A673 (cell line): ENCODE data around the gene CENPM. TPM values are rescaled to one million over a fixed set of nuclear protein-coding genes. Genes with fewer than 3 reads are reported as not detected.

Source experiments
- BruUV-seq: library from RNA; stranded (reverse); fragments of 400-500 nt; replicated peaks from 2 replicates; lab custom pipeline; 2021; lab: Mats Ljungman, UMichigan
- CTCF ChIA-PET: fragments of 300-600 bp; sonication (Branson Sonifier 250); formaldehyde crosslinking; loops from one replicate; lab custom pipeline; 2022; ENCODE audit warnings: antibody characterized with exemption; lab: Charles Lee
- POLR2A ChIA-PET: fragments of 300-600 bp; sonication (Branson Sonifier 250); formaldehyde crosslinking; loops from one replicate; lab custom pipeline; 2022; ENCODE audit warnings: antibody characterized with exemption; ENCODE audit not compliant: low non-redundant PET; lab: Charles Lee
- DNase-seq: peaks from one replicate; pipeline ENCODE4 v3.0.0-alpha.2; 2015; ENCODE audit warnings: low spot score
- H3K27ac ChIP-seq: fragments of 200-600 bp; sonication (generic); 2 replicates; pipeline ENCODE4 v1.5.1; 2016; ENCODE audit warnings: mixed run types, low read depth, mild to moderate bottlenecking, mixed read lengths, antibody characterized with exemption, low read length; ENCODE audit not compliant: poor library complexity, severe bottlenecking
- H3K27me3 ChIP-seq: fragments of 200-600 bp; sonication (generic); replicated peaks from 2 replicates; pipeline ENCODE4 v1.6.1; 2017; ENCODE audit warnings: mixed run types, low read depth, mild to moderate bottlenecking, mixed read lengths, antibody characterized with exemption, low read length; ENCODE audit not compliant: insufficient read depth, poor library complexity
- H3K36me3 ChIP-seq: fragments of 200-600 bp; sonication (generic); 2 replicates; pipeline ENCODE4 v1.6.1; 2016; ENCODE audit warnings: mixed run types, mild to moderate bottlenecking, mixed read lengths, antibody characterized with exemption, low read length; ENCODE audit not compliant: insufficient read depth, poor library complexity, severe bottlenecking
- H3K4me1 ChIP-seq: fragments of 200-600 bp; sonication (generic); 2 replicates; pipeline ENCODE4 v1.6.1; 2017; ENCODE audit warnings: mixed run types, mild to moderate bottlenecking, mixed read lengths, antibody characterized with exemption, low read length; ENCODE audit not compliant: insufficient read depth, poor library complexity, severe bottlenecking
- H3K4me3 ChIP-seq: fragments of 200-600 bp; sonication (generic); 2 replicates; pipeline ENCODE4 v1.5.1; 2016; ENCODE audit warnings: low read depth, mixed run types, mild to moderate bottlenecking, mixed read lengths, low read length; ENCODE audit not compliant: poor library complexity, severe bottlenecking
- H3K9me3 ChIP-seq: fragments of 200-600 bp; sonication (generic); 2 replicates; pipeline ENCODE4 v1.6.1; 2016; ENCODE audit warnings: mixed run types, low read depth, mild to moderate bottlenecking, mixed read lengths, antibody characterized with exemption, low read length; ENCODE audit not compliant: poor library complexity, severe bottlenecking
- CTCF ChIP-seq: fragments of 300-800, 200-600 bp; sonication (generic); conservative IDR thresholded peaks from 2 replicates; pipeline ENCODE4 v1.5.1; 2017; ENCODE audit warnings: low read depth, mild to moderate bottlenecking, antibody characterized with exemption, low read length, moderate library complexity, mixed read lengths
- EZH2 ChIP-seq: fragments of 200-600 bp; sonication (generic); IDR thresholded peaks from 2 replicates; pipeline ENCODE4 v1.6.1; 2017; ENCODE audit warnings: borderline replicate concordance, low read depth, mild to moderate bottlenecking, mixed read lengths, antibody characterized with exemption, low read length; ENCODE audit not compliant: poor library complexity, severe bottlenecking
- intact Hi-C: fragments of 100-400 bp; cut with micrococcal nuclease; formaldehyde crosslinking; loops from one replicate; pipeline ENCODE4 v1.10.0; 2022; ENCODE audit not compliant: unreplicated experiment
- total RNA-seq: library from RNA; stranded (reverse); gene quantifications from 2 replicates; pipeline ENCODE4 v1.2.3, GENCODE V29; 2021

Gene CENPM
- total RNA-seq, 1 experiment from 2014 or later: 67.2 TPM

DNA sequence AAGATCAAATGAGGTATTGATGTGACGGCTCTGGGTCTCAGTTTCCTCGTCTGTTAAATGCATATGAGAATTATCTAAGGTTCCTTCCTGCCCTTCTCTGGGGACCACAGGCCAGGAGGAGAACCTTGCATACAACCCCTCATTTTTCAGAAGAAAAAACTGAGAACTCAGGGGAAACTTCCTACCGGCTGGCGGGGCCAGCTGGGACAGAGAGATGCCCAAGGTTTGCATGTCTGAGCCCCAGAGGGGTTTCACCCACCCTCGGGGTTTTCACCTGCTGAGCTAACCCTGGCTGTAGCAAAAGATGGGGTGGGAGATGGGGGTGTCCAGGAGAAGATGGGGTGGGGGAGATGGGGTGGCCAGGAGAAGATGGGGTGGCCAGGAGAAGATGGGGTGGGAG lies 24.6 kb downstream of the CENPM start:
- no peak for DNase-seq
- no peaks in the 10 kb centered on the region for H3K9me3 ChIP-seq
- BruUV-seq: no TSS peak
- ChIA-PET CTCF (interaction anchor here (0.6 kb wide), 1 partner anchor 474 kb away, joined by 6 read pairs; no protein-coding TSS in a partner anchor), POLR2A (no interaction called here)
- no peaks in the 10 kb centered on the region for H3K36me3 ChIP-seq
- no peaks in the 10 kb centered on the region for H3K27me3 ChIP-seq
- peaks cover 29% of the 10 kb centered on the region for H3K4me1 ChIP-seq
- H3K4me3 ChIP-seq: no peak overlapping the region
- H3K27ac ChIP-seq: no peak overlapping the region
- no peak for TF ChIP-seq EZH2
- TF ChIP-seq CTCF: no peak
- intact Hi-C loops: no loop called here

GRCh38 chr22:41920271-41920976 lies 26.5 kb downstream of the CENPM start:
- Histone ChIP-seq H3K4me1 (peaks cover 33% of the 10 kb centered on the region), H3K27ac (no peak overlapping the region), H3K36me3 (no peaks in the 10 kb centered on the region), H3K4me3 (no peak overlapping the region), H3K9me3 (no peaks in the 10 kb centered on the region), H3K27me3 (peaks cover 6% of the 10 kb centered on the region)
- DNase-seq: no peak
- intact Hi-C loops: no loop called here
- CTCF ChIA-PET: no interaction called here
- no TSS peak for BruUV-seq
- TF ChIP-seq CTCF: no peak
- no peak for TF ChIP-seq EZH2
- POLR2A ChIA-PET: no interaction called here

GRCh38 chr22:41919357-41920224 lies 27.4 kb downstream of the CENPM start:
- intact Hi-C loops: no loop called here
- H3K9me3 ChIP-seq: no peaks in the 10 kb centered on the region
- peaks cover 10% of the 10 kb centered on the region for H3K27me3 ChIP-seq
- TF ChIP-seq CTCF: no peak
- no peak for TF ChIP-seq EZH2
- H3K27ac ChIP-seq: peak overlapping the region; percentile 30
- no TSS peak for BruUV-seq
- POLR2A ChIA-PET: no interaction called here
- peaks cover 35% of the 10 kb centered on the region for H3K4me1 ChIP-seq
- CTCF ChIA-PET: no interaction called here
- H3K4me3 ChIP-seq: peak overlapping the region; percentile 42
- no peaks in the 10 kb centered on the region for H3K36me3 ChIP-seq
- DNase-seq: peak; percentile 84
